A549 (cell line): ENCODE measurements around the gene NTNG2.

ENCODE experiments used
- CBX8 ChIP-seq: fragments of 200-600 bp; sonication (generic); IDR thresholded peaks from 2 replicates; pipeline ENCODE4 v1.6.1; 2016
- CEBPB ChIP-seq, 2 experiments: fragments of >200 bp in 1 of 2; sonication (Bioruptor Twin) in 1 of 2; formaldehyde crosslinking in 1 of 2; IDR thresholded peaks; 2 replicates each; pipeline ENCODE4 v1.6.1; 2012 to 2016
- MAFK ChIP-seq: fragments of 450-650 bp; IDR thresholded peaks from 2 replicates; pipeline ENCODE4 v1.6.1; 2014; ENCODE audit not compliant: partially characterized antibody
- PHF8 ChIP-seq: fragments of 200-600 bp; sonication (generic); IDR thresholded peaks from 2 replicates; pipeline ENCODE4 v1.6.1; 2016; ENCODE audit warnings: low read depth, mild to moderate bottlenecking, antibody characterized with exemption, moderate library complexity, borderline replicate concordance
- POLR2A ChIP-seq: IDR thresholded peaks from 2 replicates; pipeline ENCODE4 v1.6.1; 2012; ENCODE audit warnings: mild to moderate bottlenecking, low read length
- TP53 ChIP-seq: fragments of 250-450 bp; sonication (Bioruptor Pico); IDR thresholded peaks from 2 replicates; pipeline ENCODE4 v1.5.0; 2021; ENCODE audit warnings: mild to moderate bottlenecking, moderate library complexity
- TF ChIP-seq, protein P1 (sequence below): fragments of >200 bp; sonication (Bioruptor Twin); formaldehyde crosslinking; IDR thresholded peaks from 3 replicates; pipeline ENCODE4 v1.5.1; 2016

DNA sequence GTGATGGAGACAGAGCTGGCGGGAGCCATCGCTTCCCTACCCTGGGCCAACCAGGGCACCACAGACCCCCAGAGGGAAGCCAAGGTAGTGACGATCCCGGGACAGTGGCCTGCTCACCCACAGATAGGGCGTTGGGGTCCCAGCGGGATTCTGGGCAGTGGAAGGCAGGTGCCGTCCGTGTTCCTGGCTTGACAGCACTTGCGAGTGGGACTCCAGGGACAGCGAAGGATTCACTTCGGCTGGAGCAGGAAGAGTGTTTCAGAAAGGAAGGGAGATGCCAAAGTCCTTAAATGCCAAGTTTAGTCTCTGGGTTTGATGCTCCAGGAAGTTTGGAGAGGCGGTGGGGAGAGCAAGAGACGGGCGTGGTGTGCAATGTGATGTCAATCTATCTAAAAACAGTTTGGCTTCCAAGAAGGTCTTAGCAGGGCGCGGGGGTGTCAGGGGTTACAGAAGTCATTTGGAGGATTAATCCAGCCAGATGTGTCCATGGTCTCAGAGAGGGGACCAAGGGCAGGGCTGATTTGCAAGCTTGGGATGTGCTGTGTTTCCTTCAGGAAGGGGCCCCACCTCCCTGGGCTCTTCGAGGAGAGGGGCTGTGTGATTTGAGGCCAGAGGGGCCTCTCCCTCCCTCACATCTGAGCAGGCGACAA is 74.9 kb downstream of the NTNG2 start:
- TF ChIP-seq, protein P1, sequence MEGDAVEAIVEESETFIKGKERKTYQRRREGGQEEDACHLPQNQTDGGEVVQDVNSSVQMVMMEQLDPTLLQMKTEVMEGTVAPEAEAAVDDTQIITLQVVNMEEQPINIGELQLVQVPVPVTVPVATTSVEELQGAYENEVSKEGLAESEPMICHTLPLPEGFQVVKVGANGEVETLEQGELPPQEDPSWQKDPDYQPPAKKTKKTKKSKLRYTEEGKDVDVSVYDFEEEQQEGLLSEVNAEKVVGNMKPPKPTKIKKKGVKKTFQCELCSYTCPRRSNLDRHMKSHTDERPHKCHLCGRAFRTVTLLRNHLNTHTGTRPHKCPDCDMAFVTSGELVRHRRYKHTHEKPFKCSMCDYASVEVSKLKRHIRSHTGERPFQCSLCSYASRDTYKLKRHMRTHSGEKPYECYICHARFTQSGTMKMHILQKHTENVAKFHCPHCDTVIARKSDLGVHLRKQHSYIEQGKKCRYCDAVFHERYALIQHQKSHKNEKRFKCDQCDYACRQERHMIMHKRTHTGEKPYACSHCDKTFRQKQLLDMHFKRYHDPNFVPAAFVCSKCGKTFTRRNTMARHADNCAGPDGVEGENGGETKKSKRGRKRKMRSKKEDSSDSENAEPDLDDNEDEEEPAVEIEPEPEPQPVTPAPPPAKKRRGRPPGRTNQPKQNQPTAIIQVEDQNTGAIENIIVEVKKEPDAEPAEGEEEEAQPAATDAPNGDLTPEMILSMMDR, result no peak
- TF ChIP-seq POLR2A (no peak), TP53 (CRISPR knock-in tag) (no peak), PHF8 (no peak), CEBPB (IDR thresholded peaks at IDR 0.05) (no peak), CBX8 (no peak), MAFK (no peak)
